Measurements from ENCODE around the gene TMEM167B. TPM values are rescaled to one million over a fixed set of nuclear protein-coding genes. Genes with fewer than 3 reads are reported as not detected.
A peak's percentile ranks its signal among the peaks of the same experiment; 100 is the strongest.

TMEM167B gene
- total RNA-seq, 2 experiments from 2014 or later = 30.9 to 32.5 TPM

- Mint-ChIP-seq H3K36me3 (no peaks in the 10 kb centered on the region), H3K27ac (no peak overlapping the region), H3K4me3 (peak overlapping the region; percentile 86), H3K9me3 (no peaks in the 10 kb centered on the region), H3K27me3 (peaks cover 24% of the 10 kb centered on the region), H3K4me1 (peaks cover 39% of the 10 kb centered on the region)
- no peak for DNase-seq
- POLR2A ChIA-PET = interaction anchor here (1.2 to 6.3 kb wide), 3 partner anchors 12 to 465 kb away, joined by 4 to 53 read pairs (median 5); partner anchors contain the start of gene PRPF38B
- no peak for ATAC-seq (ENCODE audit: low read depth)
These were observed 21.6 kb downstream of the TMEM167B start for GRCh38 chr1:109112056-109112651.

GRCh38 chr1:109112652-109113285, 22.2 kb downstream of the TMEM167B start:
- POLR2A ChIA-PET = interaction anchor here (0.6 to 6.3 kb wide), 5 partner anchors 13 to 466 kb away, joined by 3 to 53 read pairs (median 4); partner anchors contain the start of gene PRPF38B
- DNase-seq (peak; percentile 93), ATAC-seq (ENCODE audit: low read depth) (peak; percentile 60)
- no peaks in the 10 kb centered on the region for H3K36me3 Mint-ChIP-seq
- peak overlapping the region; percentile 86 for H3K4me3 Mint-ChIP-seq
- H3K27me3 Mint-ChIP-seq = peaks cover 22% of the 10 kb centered on the region
- H3K9me3 Mint-ChIP-seq = no peaks in the 10 kb centered on the region
- H3K4me1 Mint-ChIP-seq = peaks cover 36% of the 10 kb centered on the region
- peak overlapping the region; percentile 37 for H3K27ac Mint-ChIP-seq

GRCh38 chr1:109113590-109114341, 23.2 kb downstream of the TMEM167B start, which contains the start of gene ELAPOR1:
ELAPOR1 (plus strand) TSS chr1:109114115; CDS start chr1:109114184, 69 bp downstream.
- Mint-ChIP-seq H3K27ac (peak within 1 kb of the TSS; percentile 37), H3K27me3 (peaks cover 18% of the 10 kb centered on the region), H3K36me3 (no peaks in the 10 kb centered on the region), H3K4me1 (peaks cover 36% of the 10 kb centered on the region), H3K4me3 (peak within 1 kb of the TSS; percentile 86), H3K9me3 (no peaks in the 10 kb centered on the region)
- peak; percentile 89 for ATAC-seq (ENCODE audit: low read depth)
- POLR2A ChIA-PET = interaction anchor here (1.9 to 6.3 kb wide), 2 partner anchors 14 to 421 kb away, joined by 5 to 53 read pairs; partner anchors contain the start of gene PRPF38B
- DNase-seq = peak; percentile 79

DNA sequence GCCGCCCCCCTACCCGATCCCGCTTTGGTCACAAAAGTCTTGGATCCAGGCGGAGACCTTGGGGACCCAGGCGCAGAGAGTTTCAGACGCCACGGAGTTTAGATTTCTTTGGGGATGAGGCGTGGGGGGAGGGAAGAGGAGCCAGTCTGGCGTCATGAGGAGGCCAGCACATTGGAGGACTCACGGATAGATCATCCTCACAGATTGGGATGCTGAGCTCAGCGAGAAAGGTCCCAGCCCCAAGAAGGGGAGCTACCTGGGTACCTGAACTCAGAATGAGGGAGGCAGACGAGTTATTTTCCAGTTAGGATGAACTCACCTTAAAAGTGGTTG, 23.7 kb downstream of the TMEM167B start:
- H3K4me1 Mint-ChIP-seq = peaks cover 36% of the 10 kb centered on the region
- POLR2A ChIA-PET = interaction anchor here (6.3 kb wide), 1 partner anchor 14 kb away, joined by 53 read pairs; no protein-coding TSS in a partner anchor
- no peak for ATAC-seq (ENCODE audit: low read depth)
- DNase-seq = no peak
- H3K9me3 Mint-ChIP-seq = no peaks in the 10 kb centered on the region
- no peaks in the 10 kb centered on the region for H3K36me3 Mint-ChIP-seq
- H3K27me3 Mint-ChIP-seq = peaks cover 18% of the 10 kb centered on the region
- peak overlapping the region; percentile 82 for H3K4me3 Mint-ChIP-seq
- no peak overlapping the region for H3K27ac Mint-ChIP-seq

DNA sequence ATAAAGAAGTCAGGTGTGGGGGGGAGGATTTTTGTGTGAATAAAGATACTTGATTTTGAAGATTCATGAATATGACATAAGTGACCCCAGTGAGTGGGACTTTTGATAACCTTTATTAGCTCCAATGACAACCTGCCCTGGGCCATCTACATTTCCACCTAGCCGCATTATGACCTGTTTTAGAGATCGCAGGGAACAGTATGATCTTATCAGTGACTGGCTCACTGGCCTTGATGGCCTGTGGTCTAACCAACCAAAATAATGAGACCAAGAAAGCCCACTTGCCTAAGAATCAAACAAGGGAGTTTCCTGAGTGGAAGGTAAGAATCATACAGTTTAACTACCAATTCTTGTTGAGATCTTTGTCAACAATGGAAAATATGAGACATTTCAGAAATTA, 25.1 kb downstream of the TMEM167B start:
- DNase-seq (no peak), ATAC-seq (ENCODE audit: low read depth) (no peak)
- H3K36me3 Mint-ChIP-seq = no peaks in the 10 kb centered on the region
- peaks cover 27% of the 10 kb centered on the region for H3K4me1 Mint-ChIP-seq
- H3K4me3 Mint-ChIP-seq = no peak overlapping the region
- peaks cover 18% of the 10 kb centered on the region for H3K27me3 Mint-ChIP-seq
- no peaks in the 10 kb centered on the region for H3K9me3 Mint-ChIP-seq
- H3K27ac Mint-ChIP-seq = no peak overlapping the region
- POLR2A ChIA-PET = interaction anchor here (1.0 to 6.3 kb wide), 2 partner anchors 16 kb away, joined by 3 to 53 read pairs; no protein-coding TSS in a partner anchor

DNA sequence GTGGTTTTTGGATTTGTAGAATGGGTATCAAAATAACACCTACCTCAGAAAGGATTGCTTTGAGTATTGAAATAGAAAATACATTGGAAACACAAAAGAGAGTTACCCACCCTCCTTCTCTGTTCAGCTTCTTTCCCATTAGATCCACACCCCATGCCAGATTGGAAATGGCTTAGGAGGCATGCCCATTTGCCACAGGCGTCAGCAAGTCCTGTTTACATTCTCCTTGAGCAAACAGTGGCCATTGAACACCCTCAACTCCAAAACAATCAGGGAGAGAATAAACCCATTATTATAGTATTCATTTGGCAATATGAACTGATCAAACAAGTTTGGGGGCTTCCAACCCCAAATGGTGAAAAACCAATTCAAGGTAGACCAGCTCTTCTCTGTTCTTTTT, 25.7 kb downstream of the TMEM167B start:
- no peak overlapping the region for H3K27ac Mint-ChIP-seq
- no peak for ATAC-seq (ENCODE audit: low read depth)
- no peak overlapping the region for H3K4me3 Mint-ChIP-seq
- POLR2A ChIA-PET = interaction anchor here (1.0 kb wide), 1 partner anchor 16 kb away, joined by 3 read pairs; no protein-coding TSS in a partner anchor
- H3K27me3 Mint-ChIP-seq = peaks cover 18% of the 10 kb centered on the region
- no peaks in the 10 kb centered on the region for H3K36me3 Mint-ChIP-seq
- H3K4me1 Mint-ChIP-seq = peaks cover 27% of the 10 kb centered on the region
- DNase-seq = no peak
- H3K9me3 Mint-ChIP-seq = no peaks in the 10 kb centered on the region

DNA sequence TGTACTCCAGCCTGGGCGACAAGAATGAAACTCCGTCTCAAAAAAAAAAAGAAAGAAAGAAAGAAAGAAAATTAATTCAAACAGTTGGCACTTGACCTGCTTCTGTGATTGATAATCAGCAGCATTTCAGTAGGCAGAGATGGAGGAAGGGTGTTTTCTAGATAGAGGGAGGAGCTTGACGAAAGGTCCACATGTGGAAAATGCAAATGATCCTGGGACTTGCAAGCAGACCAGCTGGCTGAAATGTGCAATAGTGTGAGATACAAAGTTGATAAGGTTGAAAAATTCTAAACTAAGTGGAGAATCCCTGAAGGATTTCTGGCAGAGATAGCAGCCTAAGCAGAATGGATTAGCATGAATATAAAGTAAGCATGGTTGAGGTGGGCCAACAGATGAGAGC, 27.5 kb downstream of the TMEM167B start:
- no peak overlapping the region for H3K4me3 Mint-ChIP-seq
- H3K36me3 Mint-ChIP-seq = no peaks in the 10 kb centered on the region
- no peak for DNase-seq
- H3K4me1 Mint-ChIP-seq = peaks cover 15% of the 10 kb centered on the region
- POLR2A ChIA-PET = no interaction called here
- no peak for ATAC-seq (ENCODE audit: low read depth)
- peaks cover 8% of the 10 kb centered on the region for H3K27me3 Mint-ChIP-seq
- H3K9me3 Mint-ChIP-seq = no peaks in the 10 kb centered on the region
- no peak overlapping the region for H3K27ac Mint-ChIP-seq

GRCh38 chr1:109120356-109120755, 29.8 kb downstream of the TMEM167B start:
- POLR2A ChIA-PET = interaction anchor here (1.0 kb wide), 1 partner anchor 10 kb away, joined by 4 read pairs; no protein-coding TSS in a partner anchor
- ATAC-seq (ENCODE audit: low read depth) = no peak
- Mint-ChIP-seq H3K9me3 (no peaks in the 10 kb centered on the region), H3K4me3 (no peak overlapping the region), H3K27me3 (no peaks in the 10 kb centered on the region), H3K27ac (no peak overlapping the region), H3K36me3 (no peaks in the 10 kb centered on the region), H3K4me1 (no peaks in the 10 kb centered on the region)
- no peak for DNase-seq

DNA sequence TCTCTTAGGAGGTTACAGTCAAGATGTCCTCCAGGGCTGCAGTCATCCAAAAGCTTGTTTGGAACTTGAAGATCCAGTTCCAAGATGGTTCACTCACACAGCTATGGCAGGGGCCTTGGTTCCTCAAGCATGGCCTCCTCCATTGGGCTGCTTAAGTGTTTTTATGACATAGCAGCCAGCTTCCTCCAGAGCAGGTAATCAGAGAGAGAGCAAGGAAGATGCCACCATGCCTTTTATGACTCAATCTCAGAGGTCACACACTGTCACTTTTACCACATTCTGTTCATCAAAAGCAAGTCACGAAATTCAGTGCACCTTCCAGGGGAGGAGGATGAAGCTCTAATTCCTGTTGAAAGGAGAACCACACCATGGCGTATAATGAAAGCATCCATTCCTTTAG, 40.5 kb downstream of the TMEM167B start:
- no peak for ATAC-seq (ENCODE audit: low read depth)
- Mint-ChIP-seq H3K27ac (no peak overlapping the region), H3K4me3 (no peak overlapping the region)

DNA sequence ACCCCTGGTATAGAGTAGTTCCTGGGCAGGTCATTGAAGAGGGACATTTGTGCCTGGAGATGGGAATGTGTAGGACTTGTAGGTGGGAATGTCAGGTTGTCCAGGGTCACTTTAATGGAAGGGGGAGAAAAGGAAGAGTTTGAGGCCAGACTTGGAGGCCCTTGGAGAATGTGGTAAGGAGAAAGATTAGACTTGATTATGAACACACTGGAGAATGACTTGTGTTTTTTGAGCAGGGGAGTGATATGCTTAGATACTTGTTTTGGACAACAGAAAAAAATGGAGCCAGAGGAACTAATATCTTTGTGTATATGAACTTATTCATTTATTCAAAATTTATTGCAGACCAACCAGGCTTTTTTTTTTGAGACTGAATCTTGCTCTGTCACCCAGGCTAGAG, 41.2 kb downstream of the TMEM167B start:
- no peaks in the 10 kb centered on the region for H3K9me3 Mint-ChIP-seq
- no peaks in the 10 kb centered on the region for H3K36me3 Mint-ChIP-seq
- no peak for DNase-seq
- peaks cover 8% of the 10 kb centered on the region for H3K4me1 Mint-ChIP-seq
- no peak for ATAC-seq (ENCODE audit: low read depth)
- no peak overlapping the region for H3K27ac Mint-ChIP-seq
- H3K27me3 Mint-ChIP-seq = peaks cover 2% of the 10 kb centered on the region
- H3K4me3 Mint-ChIP-seq = no peak overlapping the region
- POLR2A ChIA-PET = no interaction called here

More for the DNA sequence above, 40.5 kb downstream of the TMEM167B start:
- POLR2A ChIA-PET = no interaction called here
- H3K4me1 Mint-ChIP-seq = peaks cover 8% of the 10 kb centered on the region
- no peaks in the 10 kb centered on the region for H3K36me3 Mint-ChIP-seq
- no peaks in the 10 kb centered on the region for H3K9me3 Mint-ChIP-seq
- H3K27me3 Mint-ChIP-seq = peaks cover 2% of the 10 kb centered on the region
- DNase-seq = no peak

DNA sequence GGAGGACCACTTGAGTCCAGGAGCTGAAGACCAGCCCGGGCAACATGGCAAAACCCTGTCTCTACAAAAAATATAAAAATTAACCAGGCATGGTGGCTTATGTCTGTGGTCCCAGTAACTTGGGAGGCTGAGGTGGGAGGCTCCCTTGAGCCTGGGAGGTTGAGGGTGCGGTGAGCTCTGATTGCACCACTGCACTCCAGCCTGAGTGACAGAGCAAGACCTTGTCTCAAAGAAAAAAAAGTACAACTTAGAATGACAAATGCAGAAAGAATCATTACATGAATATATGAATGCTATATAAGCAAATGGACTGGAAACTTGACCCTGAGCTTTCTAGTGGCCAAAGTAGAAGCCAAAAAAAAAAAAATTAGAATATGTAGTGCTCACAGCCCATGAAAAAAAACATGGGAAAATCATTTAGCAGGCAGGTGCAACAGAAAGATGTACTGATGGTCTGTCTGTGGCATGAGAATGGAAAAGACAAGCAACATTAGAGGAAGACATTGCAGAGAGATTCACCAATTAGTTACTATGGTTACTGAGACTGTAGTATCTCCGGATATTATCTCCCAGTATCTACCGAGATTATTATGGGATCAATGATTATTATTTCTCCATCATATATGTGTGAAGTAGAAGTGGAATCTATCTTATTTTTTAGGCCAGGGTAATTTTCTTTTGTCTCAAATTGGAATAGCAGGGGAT, 42.6 kb downstream of the TMEM167B start:
- POLR2A ChIA-PET = interaction anchor here (1.1 kb wide), 1 partner anchor 32 kb away, joined by 3 read pairs; no protein-coding TSS in a partner anchor
- Mint-ChIP-seq H3K9me3 (no peaks in the 10 kb centered on the region), H3K4me3 (no peak overlapping the region), H3K36me3 (no peaks in the 10 kb centered on the region), H3K27me3 (peaks cover 2% of the 10 kb centered on the region), H3K4me1 (peaks cover 8% of the 10 kb centered on the region), H3K27ac (no peak overlapping the region)
- DNase-seq (no peak), ATAC-seq (ENCODE audit: low read depth) (no peak)

GRCh38 chr1:109133815-109134214, 43.3 kb downstream of the TMEM167B start:
- no peak overlapping the region for H3K4me3 Mint-ChIP-seq
- ATAC-seq (ENCODE audit: low read depth) (no peak), DNase-seq (no peak)
- H3K27me3 Mint-ChIP-seq = peaks cover 2% of the 10 kb centered on the region
- no peaks in the 10 kb centered on the region for H3K9me3 Mint-ChIP-seq
- no peaks in the 10 kb centered on the region for H3K36me3 Mint-ChIP-seq
- POLR2A ChIA-PET = interaction anchor here (1.1 kb wide), 1 partner anchor 32 kb away, joined by 3 read pairs; no protein-coding TSS in a partner anchor
- H3K27ac Mint-ChIP-seq = no peak overlapping the region
- peaks cover 8% of the 10 kb centered on the region for H3K4me1 Mint-ChIP-seq

- no peaks in the 10 kb centered on the region for H3K36me3 Mint-ChIP-seq
- H3K4me1 Mint-ChIP-seq = peaks cover 8% of the 10 kb centered on the region
- H3K27me3 Mint-ChIP-seq = peaks cover 2% of the 10 kb centered on the region
- ATAC-seq (ENCODE audit: low read depth) (no peak), DNase-seq (no peak)
- POLR2A ChIA-PET = interaction anchor here (0.5 kb wide), 1 partner anchor 94 kb away, joined by 3 read pairs; no protein-coding TSS in a partner anchor
- H3K27ac Mint-ChIP-seq = peak overlapping the region; percentile 10
- H3K9me3 Mint-ChIP-seq = no peaks in the 10 kb centered on the region
- H3K4me3 Mint-ChIP-seq = no peak overlapping the region
These were observed 43.9 kb downstream of the TMEM167B start for GRCh38 chr1:109134423-109134822.
